Activated naive CD8-positive, alpha-beta T cell treated with anti-CD3 and anti-CD28 coated beads for 36 hours (primary cell): ENCODE data around the gene MAP2. TPM values are rescaled to one million over a fixed set of nuclear protein-coding genes. Genes with fewer than 3 reads are reported as not detected.

Experiments used
- DNase-seq: peaks from one replicate; pipeline ENCODE4 v3.0.0; 2021
- H3K27ac Mint-ChIP-seq: one replicate; pipeline ENCODE4 v1.8.0; 2022; ENCODE audit warnings: mild to moderate bottlenecking, moderate library complexity, mixed read lengths
- H3K27me3 Mint-ChIP-seq: one replicate; pipeline ENCODE4 v1.8.0; 2022; ENCODE audit warnings: mild to moderate bottlenecking, mixed read lengths
- H3K36me3 Mint-ChIP-seq: one replicate; pipeline ENCODE4 v1.8.0; 2021; ENCODE audit warnings: mild to moderate bottlenecking, mixed read lengths
- H3K4me1 Mint-ChIP-seq: one replicate; pipeline ENCODE4 v1.8.0; 2021; ENCODE audit warnings: mixed read lengths
- H3K4me3 Mint-ChIP-seq: one replicate; pipeline ENCODE4 v1.8.0; 2022; ENCODE audit warnings: mild to moderate bottlenecking, moderate library complexity, mixed read lengths
- H3K9me3 Mint-ChIP-seq: one replicate; pipeline ENCODE4 v1.8.0; 2022; ENCODE audit warnings: mixed read lengths
- total RNA-seq, 2 experiments: library from RNA; stranded (reverse); gene quantifications; one replicate each; pipeline ENCODE4 v1.2.3, GENCODE V29; 2021

MAP2 gene
- total RNA-seq, 2 experiments from 2014 or later = 0.21 TPM; not detected in 1

DNA sequence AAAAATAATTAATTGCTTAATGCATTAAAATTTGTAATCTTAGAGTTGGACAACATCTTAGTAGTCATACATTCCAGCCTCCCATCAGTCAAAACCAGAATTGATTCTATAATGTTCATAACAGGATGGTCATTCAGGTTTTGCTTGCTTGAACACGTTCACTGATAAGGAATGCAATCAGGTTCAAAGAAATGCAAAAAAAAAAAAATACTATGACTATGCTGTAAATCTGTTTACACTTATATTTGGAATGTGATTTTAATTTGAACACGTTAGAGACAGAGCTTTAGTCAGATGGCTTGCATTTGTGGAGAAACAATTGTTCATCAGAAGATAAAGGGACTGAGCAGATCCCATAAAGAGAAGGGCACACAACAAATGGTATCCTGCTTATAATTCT is 216.5 kb downstream of the MAP2 start:
- Mint-ChIP-seq H3K27ac (no peak overlapping the region), H3K4me1 (no peaks in the 10 kb centered on the region), H3K9me3 (no peaks in the 10 kb centered on the region), H3K36me3 (no peaks in the 10 kb centered on the region), H3K4me3 (no peak overlapping the region), H3K27me3 (peaks cover 4% of the 10 kb centered on the region)
- no peak for DNase-seq

GRCh38 chr2:209642146-209642820 is 218.4 kb downstream of the MAP2 start:
- DNase-seq = no peak
- H3K9me3 Mint-ChIP-seq = no peaks in the 10 kb centered on the region
- no peaks in the 10 kb centered on the region for H3K36me3 Mint-ChIP-seq
- H3K4me1 Mint-ChIP-seq = no peaks in the 10 kb centered on the region
- no peak overlapping the region for H3K27ac Mint-ChIP-seq
- peaks cover 2% of the 10 kb centered on the region for H3K27me3 Mint-ChIP-seq
- H3K4me3 Mint-ChIP-seq = no peak overlapping the region

DNA sequence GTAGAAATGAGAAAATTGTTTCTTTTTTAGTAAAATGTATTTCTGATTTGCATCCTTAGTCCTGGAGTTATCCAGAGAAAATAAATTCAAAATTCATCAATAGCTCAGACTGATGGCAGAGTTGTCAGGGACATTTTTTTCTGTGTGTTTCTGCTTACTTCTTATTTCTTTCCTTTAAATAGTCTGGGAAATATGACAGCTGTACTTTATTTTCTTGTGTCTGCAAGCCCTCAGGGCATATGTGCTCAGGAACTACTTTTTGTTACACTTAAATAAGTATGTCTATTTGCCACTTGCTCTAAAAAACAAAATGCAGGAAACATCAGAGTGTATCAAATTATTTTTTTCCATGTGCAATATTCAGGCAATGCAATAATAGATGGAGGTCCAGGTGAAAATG is 221.0 kb downstream of the MAP2 start:
- Mint-ChIP-seq H3K4me3 (no peak overlapping the region), H3K27ac (no peak overlapping the region), H3K36me3 (no peaks in the 10 kb centered on the region), H3K9me3 (no peaks in the 10 kb centered on the region), H3K4me1 (no peaks in the 10 kb centered on the region), H3K27me3 (no peaks in the 10 kb centered on the region)
- DNase-seq = no peak

DNA sequence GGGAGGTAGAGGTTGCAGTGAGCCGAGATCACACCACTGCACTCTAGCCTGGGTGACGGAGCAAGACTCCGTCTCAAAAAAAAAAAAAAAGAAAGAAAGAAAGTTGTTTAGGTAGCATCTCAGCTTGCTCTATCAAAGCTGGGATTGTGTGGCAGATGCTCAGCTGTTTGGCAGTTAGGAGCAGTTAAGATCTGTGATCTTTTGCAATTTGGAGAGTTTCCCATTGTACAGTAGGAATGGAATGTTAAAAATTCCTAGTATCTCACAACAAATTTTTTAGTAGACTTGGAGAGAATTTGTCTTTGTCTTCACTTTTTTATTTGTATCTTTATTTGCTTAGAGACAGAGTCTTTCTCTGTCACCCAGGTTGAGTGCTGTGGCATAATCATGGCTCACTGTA is 224.9 kb downstream of the MAP2 start:
- no peak overlapping the region for H3K27ac Mint-ChIP-seq
- H3K4me1 Mint-ChIP-seq = no peaks in the 10 kb centered on the region
- H3K9me3 Mint-ChIP-seq = no peaks in the 10 kb centered on the region
- H3K4me3 Mint-ChIP-seq = no peak overlapping the region
- H3K36me3 Mint-ChIP-seq = no peaks in the 10 kb centered on the region
- no peak for DNase-seq
- no peaks in the 10 kb centered on the region for H3K27me3 Mint-ChIP-seq

DNA sequence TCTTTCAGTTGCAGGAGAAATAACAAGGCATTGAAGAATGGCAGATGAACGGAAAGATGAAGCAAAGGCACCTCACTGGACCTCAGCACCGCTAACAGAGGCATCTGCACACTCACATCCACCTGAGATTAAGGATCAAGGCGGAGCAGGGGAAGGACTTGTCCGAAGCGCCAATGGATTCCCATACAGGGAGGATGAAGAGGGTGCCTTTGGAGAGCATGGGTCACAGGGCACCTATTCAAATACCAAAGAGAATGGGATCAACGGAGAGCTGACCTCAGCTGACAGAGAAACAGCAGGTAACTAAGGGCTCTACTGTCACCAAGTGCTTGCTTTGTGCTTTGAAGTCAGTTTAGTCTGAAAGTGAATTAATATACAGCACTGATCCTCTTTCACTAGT is 229.3 kb downstream of the MAP2 start:
- no peak for DNase-seq
- Mint-ChIP-seq H3K36me3 (no peaks in the 10 kb centered on the region), H3K27me3 (no peaks in the 10 kb centered on the region), H3K9me3 (peaks cover 3% of the 10 kb centered on the region), H3K4me3 (no peak overlapping the region), H3K4me1 (no peaks in the 10 kb centered on the region), H3K27ac (no peak overlapping the region)

- H3K9me3 Mint-ChIP-seq = peaks cover 3% of the 10 kb centered on the region
Observed at GRCh38 chr2:209661286-209661894, 237.5 kb downstream of the MAP2 start.

GRCh38 chr2:209662021-209662420 is 238.2 kb downstream of the MAP2 start:
- Mint-ChIP-seq H3K4me1 (no peaks in the 10 kb centered on the region), H3K4me3 (no peak overlapping the region), H3K36me3 (no peaks in the 10 kb centered on the region), H3K27ac (no peak overlapping the region), H3K27me3 (no peaks in the 10 kb centered on the region), H3K9me3 (peaks cover 1% of the 10 kb centered on the region)
- no peak for DNase-seq

More at GRCh38 chr2:209661286-209661894, 237.5 kb downstream of the MAP2 start:
- Mint-ChIP-seq H3K27ac (no peak overlapping the region), H3K27me3 (no peaks in the 10 kb centered on the region), H3K36me3 (no peaks in the 10 kb centered on the region), H3K4me3 (no peak overlapping the region), H3K4me1 (no peaks in the 10 kb centered on the region)
- DNase-seq = no peak

DNA sequence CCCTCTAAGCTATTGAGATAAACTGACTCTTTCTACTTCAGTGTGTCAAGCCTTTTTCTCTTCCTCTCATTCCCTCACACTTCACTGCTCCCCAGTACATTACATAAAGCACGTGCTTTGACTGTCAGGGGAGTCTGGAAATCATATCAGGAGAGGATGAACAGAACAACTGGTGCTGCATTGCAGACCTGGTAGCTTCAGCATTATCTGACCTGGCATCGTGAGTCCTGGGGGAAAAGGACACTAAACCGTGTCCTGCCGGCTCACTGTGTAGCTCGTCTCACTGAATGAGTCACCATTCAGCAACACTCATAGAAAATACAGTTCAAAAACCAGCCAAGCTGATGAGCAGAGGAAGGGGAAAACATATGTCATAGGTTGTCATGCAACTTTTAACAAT is 239.3 kb downstream of the MAP2 start:
- Mint-ChIP-seq H3K27ac (no peak overlapping the region), H3K36me3 (no peaks in the 10 kb centered on the region), H3K4me1 (no peaks in the 10 kb centered on the region), H3K27me3 (no peaks in the 10 kb centered on the region), H3K4me3 (no peak overlapping the region), H3K9me3 (no peaks in the 10 kb centered on the region)
- DNase-seq = no peak

- no peak overlapping the region for H3K4me3 Mint-ChIP-seq
- H3K9me3 Mint-ChIP-seq = no peaks in the 10 kb centered on the region
- no peak for DNase-seq
- H3K36me3 Mint-ChIP-seq = no peaks in the 10 kb centered on the region
- H3K27me3 Mint-ChIP-seq = no peaks in the 10 kb centered on the region
- H3K27ac Mint-ChIP-seq = no peak overlapping the region
- H3K4me1 Mint-ChIP-seq = no peaks in the 10 kb centered on the region
Observed at GRCh38 chr2:209663656-209664055, 239.8 kb downstream of the MAP2 start.

- H3K27me3 Mint-ChIP-seq = no peaks in the 10 kb centered on the region
- no peaks in the 10 kb centered on the region for H3K4me1 Mint-ChIP-seq
- no peak for DNase-seq
- no peak overlapping the region for H3K4me3 Mint-ChIP-seq
- H3K36me3 Mint-ChIP-seq = no peaks in the 10 kb centered on the region
- H3K9me3 Mint-ChIP-seq = no peaks in the 10 kb centered on the region
- no peak overlapping the region for H3K27ac Mint-ChIP-seq
Observed at GRCh38 chr2:209666296-209666695, 242.4 kb downstream of the MAP2 start.

GRCh38 chr2:209671020-209671680 is 247.3 kb downstream of the MAP2 start:
- no peak overlapping the region for H3K4me3 Mint-ChIP-seq
- no peak overlapping the region for H3K27ac Mint-ChIP-seq
- no peak for DNase-seq

GRCh38 chr2:209673811-209674210 is 250.0 kb downstream of the MAP2 start:
- DNase-seq = no peak
- no peaks in the 10 kb centered on the region for H3K4me1 Mint-ChIP-seq
- H3K27me3 Mint-ChIP-seq = no peaks in the 10 kb centered on the region
- H3K27ac Mint-ChIP-seq = no peak overlapping the region
- no peaks in the 10 kb centered on the region for H3K9me3 Mint-ChIP-seq
- no peak overlapping the region for H3K4me3 Mint-ChIP-seq
- H3K36me3 Mint-ChIP-seq = no peaks in the 10 kb centered on the region

More at GRCh38 chr2:209671020-209671680, 247.3 kb downstream of the MAP2 start:
- no peaks in the 10 kb centered on the region for H3K9me3 Mint-ChIP-seq
- H3K4me1 Mint-ChIP-seq = no peaks in the 10 kb centered on the region
- no peaks in the 10 kb centered on the region for H3K36me3 Mint-ChIP-seq
- H3K27me3 Mint-ChIP-seq = no peaks in the 10 kb centered on the region

DNA sequence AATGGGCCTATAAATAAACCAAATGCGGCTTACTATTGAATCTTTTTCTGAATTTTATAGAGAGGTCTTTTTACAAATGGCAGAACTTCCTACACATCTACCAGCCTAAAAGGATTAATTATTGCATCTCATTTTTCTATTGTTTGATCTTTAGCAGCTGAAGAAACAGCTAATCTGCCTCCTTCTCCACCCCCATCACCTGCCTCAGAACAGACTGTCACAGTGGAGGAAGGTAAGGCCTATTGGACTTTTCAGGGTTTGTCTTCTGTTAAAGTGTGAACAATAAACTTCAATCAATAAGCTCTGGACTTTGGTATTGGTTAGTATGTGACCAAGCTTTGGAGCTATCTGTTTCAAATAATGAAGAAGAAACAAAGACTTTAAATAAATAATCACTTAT is 256.7 kb downstream of the MAP2 start:
- Mint-ChIP-seq H3K4me3 (no peak overlapping the region), H3K4me1 (no peaks in the 10 kb centered on the region), H3K27ac (no peak overlapping the region), H3K27me3 (no peaks in the 10 kb centered on the region), H3K36me3 (no peaks in the 10 kb centered on the region), H3K9me3 (no peaks in the 10 kb centered on the region)
- no peak for DNase-seq

- H3K4me1 Mint-ChIP-seq = no peaks in the 10 kb centered on the region
- no peaks in the 10 kb centered on the region for H3K36me3 Mint-ChIP-seq
- no peak for DNase-seq
- no peak overlapping the region for H3K4me3 Mint-ChIP-seq
- H3K27me3 Mint-ChIP-seq = no peaks in the 10 kb centered on the region
- H3K9me3 Mint-ChIP-seq = no peaks in the 10 kb centered on the region
- no peak overlapping the region for H3K27ac Mint-ChIP-seq
Observed at GRCh38 chr2:209681201-209681735, 257.4 kb downstream of the MAP2 start.

DNA sequence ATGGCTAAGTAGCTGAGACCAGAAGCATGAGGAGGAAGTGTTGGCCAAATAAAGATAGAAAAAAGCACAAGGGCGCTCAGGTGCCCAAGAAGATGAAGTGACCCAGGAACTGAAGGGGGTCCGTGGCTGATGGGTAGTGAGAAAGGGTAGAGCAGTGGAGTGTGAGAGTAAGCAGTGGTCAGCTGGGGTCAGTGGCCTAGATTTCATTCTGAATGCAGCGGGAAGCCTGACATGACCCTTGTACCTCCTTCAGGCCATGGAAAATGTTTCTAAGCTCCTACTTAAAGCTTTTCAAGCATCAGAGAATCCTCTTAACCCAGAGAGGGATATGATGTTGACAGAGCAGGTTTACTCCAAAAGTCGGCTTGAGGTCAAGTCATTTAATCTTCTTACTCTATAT is 258.8 kb downstream of the MAP2 start:
- H3K9me3 Mint-ChIP-seq = no peaks in the 10 kb centered on the region
- no peak overlapping the region for H3K27ac Mint-ChIP-seq
- no peaks in the 10 kb centered on the region for H3K36me3 Mint-ChIP-seq
- no peaks in the 10 kb centered on the region for H3K4me1 Mint-ChIP-seq
- H3K4me3 Mint-ChIP-seq = no peak overlapping the region
- no peaks in the 10 kb centered on the region for H3K27me3 Mint-ChIP-seq
- no peak for DNase-seq
